ENCODE results near the gene YIF1A.

The YIF1A gene

GRCh38 chr11:66328302-66329144 lies 39.6 kb upstream of the YIF1A start:
- TF ChIP-seq, protein P1, sequence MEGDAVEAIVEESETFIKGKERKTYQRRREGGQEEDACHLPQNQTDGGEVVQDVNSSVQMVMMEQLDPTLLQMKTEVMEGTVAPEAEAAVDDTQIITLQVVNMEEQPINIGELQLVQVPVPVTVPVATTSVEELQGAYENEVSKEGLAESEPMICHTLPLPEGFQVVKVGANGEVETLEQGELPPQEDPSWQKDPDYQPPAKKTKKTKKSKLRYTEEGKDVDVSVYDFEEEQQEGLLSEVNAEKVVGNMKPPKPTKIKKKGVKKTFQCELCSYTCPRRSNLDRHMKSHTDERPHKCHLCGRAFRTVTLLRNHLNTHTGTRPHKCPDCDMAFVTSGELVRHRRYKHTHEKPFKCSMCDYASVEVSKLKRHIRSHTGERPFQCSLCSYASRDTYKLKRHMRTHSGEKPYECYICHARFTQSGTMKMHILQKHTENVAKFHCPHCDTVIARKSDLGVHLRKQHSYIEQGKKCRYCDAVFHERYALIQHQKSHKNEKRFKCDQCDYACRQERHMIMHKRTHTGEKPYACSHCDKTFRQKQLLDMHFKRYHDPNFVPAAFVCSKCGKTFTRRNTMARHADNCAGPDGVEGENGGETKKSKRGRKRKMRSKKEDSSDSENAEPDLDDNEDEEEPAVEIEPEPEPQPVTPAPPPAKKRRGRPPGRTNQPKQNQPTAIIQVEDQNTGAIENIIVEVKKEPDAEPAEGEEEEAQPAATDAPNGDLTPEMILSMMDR (IDR thresholded peaks at IDR 0.05; ENCODE audit: low read depth, low read length): peak; percentile 81
- H3K4me3 ChIP-seq (ENCODE audit: low read depth, low read length): no peak overlapping the region

GRCh38 chr11:66328031-66328301 lies 39.0 kb upstream of the YIF1A start:
- no peak overlapping the region for H3K4me3 ChIP-seq (ENCODE audit: low read depth, low read length)
- TF ChIP-seq, protein P1 (IDR thresholded peaks at IDR 0.05; ENCODE audit: low read depth, low read length): no peak

DNA sequence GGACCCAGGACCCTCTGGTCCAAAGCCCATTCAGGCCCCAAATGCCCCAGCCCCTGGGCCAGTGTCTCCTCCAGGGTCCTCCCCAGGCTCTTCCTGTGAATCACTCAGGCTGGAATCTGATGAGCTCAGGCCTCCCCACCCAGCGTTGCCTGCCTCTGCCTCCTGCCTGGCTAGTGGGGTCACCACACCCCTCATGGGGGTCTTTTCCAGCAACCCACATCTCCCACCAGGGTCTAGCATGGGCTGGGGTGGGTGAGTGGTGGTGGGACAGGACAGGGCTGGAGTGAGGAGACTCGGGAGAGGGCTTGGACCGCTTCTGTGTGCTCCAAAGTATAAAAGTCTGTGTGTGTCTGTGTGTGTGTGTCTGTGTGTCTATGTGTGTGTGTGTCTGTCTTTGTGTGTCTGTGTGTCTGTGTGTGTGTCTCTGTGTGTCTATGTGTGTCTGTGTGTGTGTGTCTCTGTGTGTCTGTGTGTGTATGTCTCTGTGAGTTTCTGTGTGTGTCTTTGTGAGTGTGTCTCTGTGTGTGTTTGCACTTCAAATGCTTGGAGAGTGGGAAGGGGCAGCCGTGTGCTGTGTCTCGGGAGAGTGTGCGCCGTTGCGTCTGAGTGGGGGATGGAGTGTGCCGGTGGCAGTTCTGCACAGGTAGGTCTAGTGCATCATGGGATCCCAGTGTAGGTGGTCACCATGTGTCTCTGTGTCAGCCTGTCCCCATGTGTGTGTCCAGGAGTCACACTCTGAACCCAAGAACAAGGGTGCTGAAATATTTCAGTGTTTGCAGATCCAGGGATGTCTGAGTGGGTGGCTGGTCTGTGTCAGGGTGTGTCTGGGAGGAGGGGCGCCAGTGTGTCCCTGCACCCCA lies 38.5 kb upstream of the YIF1A start:
- TF ChIP-seq, protein P1 (IDR thresholded peaks at IDR 0.05; ENCODE audit: low read depth, low read length): 0 out of 2 replicates have a peak, but pooled peaks have one; percentile 9
- H3K4me3 ChIP-seq (ENCODE audit: low read depth, low read length): no peak overlapping the region

GRCh38 chr11:66326261-66327111 lies 37.5 kb upstream of the YIF1A start:
- TF ChIP-seq, protein P1 (IDR thresholded peaks at IDR 0.05; ENCODE audit: low read depth, low read length): no peak
- no peak overlapping the region for H3K4me3 ChIP-seq (ENCODE audit: low read depth, low read length)

DNA sequence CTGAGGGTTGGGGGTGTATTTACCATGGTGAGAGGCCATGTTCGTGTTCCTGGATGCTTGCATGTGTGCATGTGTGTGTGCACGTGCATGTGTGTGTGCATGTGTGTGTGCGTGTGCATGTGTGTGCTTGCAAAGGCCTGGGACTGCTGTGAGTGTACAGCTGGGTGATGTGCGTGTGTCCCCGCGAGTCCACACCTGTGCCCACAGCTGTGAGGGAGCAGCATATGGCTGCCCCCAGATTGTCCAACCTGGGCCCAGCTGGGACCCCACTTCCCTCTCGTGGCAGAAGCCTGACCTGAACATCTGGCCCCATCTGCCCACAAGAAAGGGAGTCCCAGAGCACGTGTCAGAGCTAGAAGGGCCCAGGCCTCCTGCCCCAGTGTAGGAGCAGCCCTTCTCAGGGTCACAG lies 36.3 kb upstream of the YIF1A start:
- TF ChIP-seq, protein P1 (IDR thresholded peaks at IDR 0.05; ENCODE audit: low read depth, low read length): no peak
- H3K4me3 ChIP-seq (ENCODE audit: low read depth, low read length): no peak overlapping the region

GRCh38 chr11:66324664-66325063 lies 35.7 kb upstream of the YIF1A start:
- TF ChIP-seq, protein P1 (IDR thresholded peaks at IDR 0.05; ENCODE audit: low read depth, low read length): no peak
- H3K4me3 ChIP-seq (ENCODE audit: low read depth, low read length): no peak overlapping the region

All from WI38 (cell line).